HepG2 (cell line): ENCODE measurements around the gene SLC24A4. TPM values are rescaled to one million over a fixed set of nuclear protein-coding genes. Genes with fewer than 3 reads are reported as not detected.

Experiments used
- ASH2L ChIP-seq: fragments of 300-600, 200-600 bp; sonication (generic); IDR thresholded peaks from 2 replicates; pipeline ENCODE4 v1.7.0; 2017; ENCODE audit warnings: low read depth, mild to moderate bottlenecking, moderate library complexity, mixed read lengths, low read length; ENCODE audit not compliant: insufficient read length
- HDAC1 ChIP-seq: sonication (generic); formaldehyde crosslinking; IDR thresholded peaks from 2 replicates; pipeline ENCODE4 v1.5.1; 2020; ENCODE audit warnings: mild to moderate bottlenecking, missing genetic modification reagents
- JDP2 ChIP-seq: sonication (generic); formaldehyde crosslinking; IDR thresholded peaks from 2 replicates; pipeline ENCODE4 v1.8.1; 2022; ENCODE audit warnings: missing genetic modification reagents, borderline replicate concordance
- LRRFIP1 ChIP-seq: sonication (generic); formaldehyde crosslinking; conservative IDR thresholded peaks from 2 replicates; pipeline ENCODE4 v1.4.0; 2020; ENCODE audit warnings: missing genetic modification reagents
- NCOA5 ChIP-seq: sonication (generic); formaldehyde crosslinking; IDR thresholded peaks from 2 replicates; pipeline ENCODE4 v1.4.0; 2020; ENCODE audit warnings: missing genetic modification reagents
- SMARCE1 ChIP-seq: fragments of 450-650 bp; IDR thresholded peaks from 2 replicates; pipeline ENCODE4 v1.6.1; 2017; ENCODE audit warnings: borderline replicate concordance
- SMYD3 ChIP-seq: sonication (generic); formaldehyde crosslinking; IDR thresholded peaks from 2 replicates; pipeline ENCODE4 v1.8.1; 2023; ENCODE audit warnings: mild to moderate bottlenecking, missing genetic modification reagents
- TAF1 ChIP-seq: sonication (generic); formaldehyde crosslinking; IDR thresholded peaks from 2 replicates; pipeline ENCODE4 v1.4.0; 2020; ENCODE audit warnings: missing genetic modification reagents
- TBX3 ChIP-seq: fragments of 450-650 bp; IDR thresholded peaks from 2 replicates; pipeline ENCODE4 v1.6.1; 2017; ENCODE audit warnings: antibody characterized with exemption, mild to moderate bottlenecking, inconsistent platforms, borderline replicate concordance
- ZBTB26 ChIP-seq: IDR thresholded peaks from 2 replicates; pipeline ENCODE4 v1.6.1; 2016; ENCODE audit warnings: missing compliant biosample characterization, missing genetic modification reagents, borderline replicate concordance
- ZFP62 ChIP-seq: sonication (generic); formaldehyde crosslinking; IDR thresholded peaks from 2 replicates; pipeline ENCODE4 v1.4.0; 2020; ENCODE audit warnings: missing genetic modification reagents
- ZNF3 ChIP-seq: IDR thresholded peaks from 2 replicates; pipeline ENCODE4 v1.7.0; 2017; ENCODE audit warnings: inconsistent platforms
- ZNF431 ChIP-seq: sonication (generic); formaldehyde crosslinking; IDR thresholded peaks from 2 replicates; pipeline ENCODE4 v1.9.0; 2022; ENCODE audit warnings: missing genetic modification reagents, low read depth, mild to moderate bottlenecking, borderline replicate concordance
- ZNF496 ChIP-seq: sonication (generic); formaldehyde crosslinking; IDR thresholded peaks from 2 replicates; pipeline ENCODE4 v1.8.1; 2023; ENCODE audit warnings: mild to moderate bottlenecking, moderate library complexity, missing genetic modification reagents; ENCODE audit not compliant: insufficient replicate concordance
- ZNF646 ChIP-seq: sonication (generic); formaldehyde crosslinking; IDR thresholded peaks from 2 replicates; pipeline ENCODE4 v1.9.0; 2021; ENCODE audit warnings: mild to moderate bottlenecking, missing genetic modification reagents
- ZNF737 ChIP-seq: sonication (generic); formaldehyde crosslinking; IDR thresholded peaks from 2 replicates; pipeline ENCODE4 v1.5.0; 2020; ENCODE audit warnings: missing genetic modification reagents, mild to moderate bottlenecking, borderline replicate concordance
- ZSCAN22 ChIP-seq: sonication (generic); formaldehyde crosslinking; IDR thresholded peaks from 2 replicates; pipeline ENCODE4 v1.4.0; 2020; ENCODE audit warnings: mild to moderate bottlenecking, missing genetic modification reagents
- polyA plus RNA-seq, 8 experiments: library from polyadenylated mRNA; depleted of rRNA in 3 of 8; stranded (reverse) in 7 of 8; unstranded in 1 of 8; fragments of >200 nt; fragmentation: Illumina TruSeq in 4 of 8; extraction: Trizol in 4 of 8; gene quantifications; 2 replicates each; pipeline versions ENCODE4 v1.2.1 to v1.2.3, GENCODE V29; 2011 to 2016; ENCODE audit warnings: low read depth in 4 of 8, missing spikeins in 1 of 8, mixed read lengths in 1 of 8; ENCODE audit not compliant: insufficient read depth in 1 of 8
- total RNA-seq, 5 experiments: library from RNA; depleted of rRNA; stranded (reverse); fragments of >200 nt; fragmentation: Illumina TruSeq; extraction: Trizol; gene quantifications; 2 replicates each; pipeline ENCODE4 v1.2.3, GENCODE V29; 2016; ENCODE audit warnings: low read depth in 1 of 5

Gene SLC24A4
- total and polyA plus RNA-seq, 2 of the 13 experiments (the other 11 are each of a cell fraction or from before 2014, with no cell fraction given): not detected

GRCh38 chr14:92503756-92504491 is 181.0 kb downstream of the SLC24A4 start (continued):
- TF ChIP-seq LRRFIP1 (CRISPR knock-in tag) (no peak), ZSCAN22 (CRISPR knock-in tag) (no peak), NCOA5 (CRISPR knock-in tag) (no peak), TBX3 (no peak), ZBTB26 (CRISPR knock-in tag) (peak; percentile 26; the same call in 1 of the 2 replicates), ZNF646 (CRISPR knock-in tag) (no peak), ASH2L (peak; percentile 47), SMYD3 (CRISPR knock-in tag) (no peak), JDP2 (CRISPR knock-in tag) (no peak), ZFP62 (CRISPR knock-in tag) (no peak), SMARCE1 (no peak), ZNF431 (CRISPR knock-in tag) (peak; percentile 42; the same call in 1 of the 2 replicates), TAF1 (no peak), ZNF3 (CRISPR knock-in tag) (peak; percentile 70), ZNF737 (CRISPR knock-in tag) (no peak), ZNF496 (no peak), HDAC1 (CRISPR knock-in tag) (peak; percentile 75)
